ENCODE results near the gene PIGK. TPM values are rescaled to one million over a fixed set of nuclear protein-coding genes. Genes with fewer than 3 reads are reported as not detected.

Gene PIGK
- total and polyA plus RNA-seq, 2 donors (not counting 3 experiments of a cell fraction or from before 2014, with no cell fraction given) = 12.3 to 32.3 TPM

- H3K36me3 ChIP-seq (ENCODE audit: control insufficient read depth in 2 of 2, extremely low read depth in 1 of 2, insufficient read depth in 2 of 2, low read length in 2 of 2) = no peaks in the 10 kb centered on the region
- no peaks in the 10 kb centered on the region for H3K27me3 ChIP-seq (ENCODE audit: control insufficient read depth in 2 of 2, insufficient read depth in 2 of 2, low read length in 2 of 2)
- CTCF ChIA-PET = no interaction called here
- POLR2A ChIA-PET = no interaction called here
- FAIRE-seq = no peak
- TF ChIP-seq POLR2AphosphoS5 (IDR thresholded peaks at IDR 0.05; ENCODE audit: insufficient read depth, low read depth, low read length) (no peak), POLR2A (IDR thresholded peaks at IDR 0.05; ENCODE audit: low read depth, low read length) (no peak), MYC (IDR thresholded peaks at IDR 0.05; ENCODE audit: low read depth, low read length) (no peak), FOS (IDR thresholded peaks at IDR 0.05; ENCODE audit: borderline replicate concordance, insufficient read depth, low read length) (no peak), MAX (IDR thresholded peaks at IDR 0.05; ENCODE audit: insufficient read depth, insufficient read length) (no peak), CTCF (IDR thresholded peaks at IDR 0.05; ENCODE audit: extremely low read depth in 1 of 2, insufficient read depth in 1 of 2, low read depth in 1 of 2, low read length in 2 of 2) (no peak), JUN (IDR thresholded peaks at IDR 0.05; ENCODE audit: borderline replicate concordance, insufficient read depth, insufficient read length, low read depth) (no peak), GATA2 (IDR thresholded peaks at IDR 0.05; ENCODE audit: insufficient read depth, insufficient read length, low read depth, low read length) (no peak)
- H3K4me1 ChIP-seq (ENCODE audit: control insufficient read depth, extremely low read depth, insufficient read depth, low read length) = no peaks in the 10 kb centered on the region
- no peaks in the 10 kb centered on the region for H3K79me2 ChIP-seq (ENCODE audit: control insufficient read depth, insufficient read depth, low read length)
- H3K4me3 ChIP-seq (replicated peaks in 1 of 3; ENCODE audit: insufficient read depth in 1 of 3, low read depth in 1 of 3, low read length in 3 of 3) = no peak overlapping the region
- H3K9me1 ChIP-seq (replicated peaks; ENCODE audit: control insufficient read depth, extremely low read depth, insufficient read depth, low read length) = no peaks in the 10 kb centered on the region
- H3K4me2 ChIP-seq (ENCODE audit: insufficient read depth, low read length) = no peak overlapping the region
- no peak overlapping the region for H3K9ac ChIP-seq (replicated peaks; ENCODE audit: extremely low read depth, insufficient read depth, low read length)
- no peaks in the 10 kb centered on the region for H3K9me3 ChIP-seq (replicated peaks; ENCODE audit: control insufficient read depth, insufficient read depth, low read length)
- intact Hi-C loops (cut with micrococcal nuclease) = no loop called here
- no TSS peak for BruUV-seq (replicated peaks)
- H3K27ac ChIP-seq (ENCODE audit: insufficient read depth, low read depth, low read length) = no peak overlapping the region
- no peak overlapping the region for H2AFZ ChIP-seq (ENCODE audit: low read depth, low read length)
- dilution Hi-C loops (cut with MboI; ENCODE audit: extremely low pct_ligation_motif_present, low sequenced_read_pairs) = no loop called here
- no peaks in the 10 kb centered on the region for H4K20me1 ChIP-seq (replicated peaks; ENCODE audit: control insufficient read depth, extremely low read depth, insufficient read depth, low read length)
- DNase-seq (ENCODE audit: low read depth, low spot score) = no peak
Measured at GRCh38 chr1:77234096-77234495, 14.9 kb upstream of the PIGK start.

All from endothelial cell of umbilical vein (primary cell).